SK-N-SH (cell line): Measurements from ENCODE around the gene PLCE1. TPM values are rescaled to one million over a fixed set of nuclear protein-coding genes. Genes with fewer than 3 reads are reported as not detected.

Experiments
- CTCF ChIA-PET: fragments of 300-600, 350-600 bp; formaldehyde crosslinking; extraction: SDS; loops from one replicate; lab custom pipeline; 2021; lab: Yijun Ruan, JAX
- POLR2A ChIA-PET: fragments of 350-600 bp; sonication (Branson Sonifier 250); formaldehyde crosslinking; extraction: SDS; loops from one replicate; lab custom pipeline; 2020; ENCODE audit warnings: antibody characterized with exemption, inconsistent platforms; lab: Yijun Ruan, JAX
- DNase-seq: peaks from one replicate; pipeline ENCODE4 v3.0.0; 2012
- H2AFZ ChIP-seq: fragments of 200-600 bp; sonication (generic); 2 replicates; pipeline ENCODE4 v1.8.1; 2016; ENCODE audit warnings: antibody characterized with exemption, mild to moderate bottlenecking, low read depth
- H3F3A ChIP-seq: fragments of 200-600 bp; sonication (generic); replicated peaks from 2 replicates; pipeline ENCODE3; 2016; ENCODE audit warnings: antibody characterized with exemption, mild to moderate bottlenecking; ENCODE audit not compliant: insufficient read depth
- H3K27ac ChIP-seq, 2 experiments: fragments of 200-500 bp in 1 of 2; fragments of 200-600 bp in 1 of 2; sonication (Bioruptor generic) in 1 of 2; sonication (generic), shearing (Covaris generic) in 1 of 2; 2 replicates each; pipeline versions ENCODE4 v1.5.1 to v1.6.1; 2014 to 2016; ENCODE audit warnings: low read depth in 2 of 2, inconsistent platforms in 1 of 2, low read length in 1 of 2, mild to moderate bottlenecking in 1 of 2, mixed read lengths in 1 of 2
- H3K27me3 ChIP-seq: fragments of 200-600 bp; sonication (generic), shearing (Covaris generic); 2 replicates; pipeline ENCODE4 v1.6.1; 2016; ENCODE audit warnings: mixed run types; ENCODE audit not compliant: insufficient read depth
- H3K36me3 ChIP-seq, 2 experiments: fragments of 200-500 bp in 1 of 2; fragments of 200-600 bp in 1 of 2; sonication (Bioruptor generic) in 1 of 2; sonication (generic) in 1 of 2; replicated peaks in 1 of 2; 2 replicates each; pipeline versions ENCODE3 to v1.5.1; 2014 to 2016; ENCODE audit warnings: low read length in 1 of 2, mild to moderate bottlenecking in 1 of 2; ENCODE audit not compliant: insufficient read depth in 2 of 2, control insufficient read depth in 1 of 2
- H3K4me1 ChIP-seq, 2 experiments: fragments of 200-500 bp in 1 of 2; fragments of 200-600 bp in 1 of 2; sonication (Bioruptor generic) in 1 of 2; sonication (generic), shearing (Covaris generic) in 1 of 2; 2 replicates each; pipeline versions ENCODE4 v1.5.1 to v1.6.1; 2014 to 2016; ENCODE audit warnings: low read depth in 1 of 2, low read length in 1 of 2, mixed run types in 1 of 2; ENCODE audit not compliant: insufficient read depth in 2 of 2, control insufficient read depth in 1 of 2
- H3K4me2 ChIP-seq: fragments of 200-600 bp; sonication (generic), shearing (Covaris generic); 2 replicates; pipeline ENCODE4 v1.6.1; 2017; ENCODE audit warnings: mixed run types
- H3K4me3 ChIP-seq, 2 experiments: fragments of 200-500 bp in 1 of 2; fragments of 200-600 bp in 1 of 2; sonication (Bioruptor generic) in 1 of 2; sonication (generic), shearing (Covaris generic) in 1 of 2; 2 replicates each; pipeline versions ENCODE4 v1.5.1 to v1.8.1; 2014 to 2016; ENCODE audit warnings: low read depth in 2 of 2, inconsistent platforms in 1 of 2, low read length in 1 of 2, mild to moderate bottlenecking in 1 of 2, mixed read lengths in 1 of 2, moderate library complexity in 1 of 2
- H3K79me2 ChIP-seq: fragments of 200-600 bp; sonication (generic); 2 replicates; pipeline ENCODE4 v1.8.1; 2017; ENCODE audit warnings: mild to moderate bottlenecking; ENCODE audit not compliant: insufficient read depth
- H3K9ac ChIP-seq: fragments of 200-600 bp; sonication (generic); 2 replicates; pipeline ENCODE4 v1.6.1; 2017; ENCODE audit warnings: mixed run types
- H3K9me2 ChIP-seq: fragments of 200-600 bp; sonication (generic); 2 replicates; pipeline ENCODE4 v1.6.1; 2017; ENCODE audit warnings: mixed run types
- H3K9me3 ChIP-seq: fragments of 200-600 bp; sonication (generic); 2 replicates; pipeline ENCODE4 v1.6.1; 2017; ENCODE audit warnings: mixed run types, mild to moderate bottlenecking, moderate library complexity
- H4K20me1 ChIP-seq: fragments of 200-600 bp; sonication (generic); 2 replicates; pipeline ENCODE4 v1.6.1; 2017; ENCODE audit warnings: mild to moderate bottlenecking, mixed run types; ENCODE audit not compliant: insufficient read depth
- EZH2phosphoT487 ChIP-seq: fragments of 200-600 bp; sonication (generic); IDR thresholded peaks from 2 replicates; pipeline ENCODE4 v1.6.1; 2017; ENCODE audit warnings: low read depth, mixed run types, mild to moderate bottlenecking, antibody characterized with exemption, moderate library complexity, borderline replicate concordance
- FOSL2 ChIP-seq: IDR thresholded peaks from 2 replicates; pipeline ENCODE4 v1.4.0; 2012; ENCODE audit warnings: low read depth, mild to moderate bottlenecking, moderate library complexity, borderline replicate concordance
- FOXJ3 ChIP-seq: sonication (generic); formaldehyde crosslinking; IDR thresholded peaks from 2 replicates; pipeline ENCODE4 v1.5.1; 2020; ENCODE audit warnings: mild to moderate bottlenecking, missing genetic modification reagents
- GATA2 ChIP-seq: sonication (generic); formaldehyde crosslinking; IDR thresholded peaks from 2 replicates; pipeline ENCODE4 v1.5.0; 2020; ENCODE audit warnings: mild to moderate bottlenecking, missing genetic modification reagents
- MAX ChIP-seq: IDR thresholded peaks from 2 replicates; pipeline ENCODE4 v1.4.0; 2012; ENCODE audit warnings: low read depth
- NFIC ChIP-seq: IDR thresholded peaks from 2 replicates; pipeline ENCODE4 v1.4.0; 2012; ENCODE audit warnings: borderline replicate concordance
- NRF1 ChIP-seq: IDR thresholded peaks from 2 replicates; pipeline ENCODE4 v1.6.1; 2012; ENCODE audit warnings: low read depth, mild to moderate bottlenecking, low read length
- PBX3 ChIP-seq: IDR thresholded peaks from 2 replicates; pipeline ENCODE4; 2012
- REST ChIP-seq: IDR thresholded peaks from 2 replicates; pipeline ENCODE4 v1.6.1; 2012; ENCODE audit warnings: mild to moderate bottlenecking, low read depth, low read length, moderate library complexity
- SIN3A ChIP-seq: IDR thresholded peaks from 2 replicates; pipeline ENCODE4 v1.6.1; 2012; ENCODE audit warnings: low read depth, mild to moderate bottlenecking, low read length, moderate library complexity, borderline replicate concordance
- TAF1 ChIP-seq: IDR thresholded peaks from 2 replicates; pipeline ENCODE4 v1.6.1; 2012; ENCODE audit warnings: low read depth, mild to moderate bottlenecking, low read length, moderate library complexity, borderline replicate concordance
- TCF12 ChIP-seq: IDR thresholded peaks from 2 replicates; pipeline ENCODE4 v1.4.0; 2012
- YY1 ChIP-seq: IDR thresholded peaks from 2 replicates; pipeline ENCODE4 v1.4.0; 2012; ENCODE audit warnings: low read depth, mild to moderate bottlenecking
- WGBS: methylation state at CpG from one replicate; pipeline ENCODE4 v1.1.6; 2017; ENCODE audit warnings: low lambda C conversion rate; 5-methylcytosine and 5-hydroxymethylcytosine counted together
- polyA plus RNA-seq, 3 experiments: library from polyadenylated mRNA; depleted of rRNA; stranded (reverse); fragments of >200 nt; gene quantifications; 2 replicates each; pipeline ENCODE4 v1.2.3, GENCODE V29; 2012

PLCE1 gene
- polyA plus RNA-seq, 1 of the 3 experiments (the other 2 are of a cell fraction) = 1.2 TPM

- POLR2A ChIA-PET = no interaction called here
- no peaks in the 10 kb centered on the region; the same call in 1 of the 2 replicates for H3K9me3 ChIP-seq
Measured at GRCh38 chr10:94024407-94024806, 30.7 kb downstream of the PLCE1 start.

GRCh38 chr10:94025806-94026205 lies 32.1 kb downstream of the PLCE1 start:
- Histone ChIP-seq H3K9me3 (no peaks in the 10 kb centered on the region; the same call in 1 of the 2 replicates), H3K4me3 (no peak overlapping the region), H3K27ac (no peak overlapping the region), H3K27me3 (no peaks in the 10 kb centered on the region), H2AFZ (no peak overlapping the region), H4K20me1 (no peaks in the 10 kb centered on the region), H3K79me2 (no peaks in the 10 kb centered on the region), H3K4me2 (no peak overlapping the region), H3K9me2 (no peaks in the 10 kb centered on the region), H3K36me3 (no peaks in the 10 kb centered on the region), H3K9ac (no peak overlapping the region), H3K4me1 (no peaks in the 10 kb centered on the region), H3F3A (no peaks in the 10 kb centered on the region)
- ChIA-PET POLR2A (no interaction called here), CTCF (no interaction called here)
- no peak for DNase-seq
- 9% methylated on average over 1 of the region's 1 CpG for whole genome bisulfite sequencing
- TF ChIP-seq TCF12 = 0 out of 2 replicates have a peak, but pooled peaks have one; percentile 6
- TF ChIP-seq REST = no peak

More at GRCh38 chr10:94024407-94024806, 30.7 kb downstream of the PLCE1 start:
- H3K9ac ChIP-seq = no peak overlapping the region
- no peaks in the 10 kb centered on the region for H4K20me1 ChIP-seq
- H3K79me2 ChIP-seq = no peaks in the 10 kb centered on the region
- CTCF ChIA-PET = no interaction called here
- no peaks in the 10 kb centered on the region for H3K4me1 ChIP-seq
- no peaks in the 10 kb centered on the region for H3F3A ChIP-seq
- DNase-seq = no peak
- no peak overlapping the region for H3K4me2 ChIP-seq
- TF ChIP-seq FOXJ3 (CRISPR knock-in tag) (no peak), NRF1 (no peak), YY1 (no peak), NFIC (no peak), SIN3A (no peak)
- TF ChIP-seq, all 33 proteins: peak for 0
- H2AFZ ChIP-seq = no peak overlapping the region
- H3K36me3 ChIP-seq = no peaks in the 10 kb centered on the region
- no peak overlapping the region for H3K4me3 ChIP-seq
- H3K9me2 ChIP-seq = no peaks in the 10 kb centered on the region
- H3K27me3 ChIP-seq = no peaks in the 10 kb centered on the region
- H3K27ac ChIP-seq = no peak overlapping the region

- no peak overlapping the region for H3K4me2 ChIP-seq
- no peak overlapping the region for H3K9ac ChIP-seq
- no peak overlapping the region for H3K27ac ChIP-seq
- no peaks in the 10 kb centered on the region for H3F3A ChIP-seq
- H3K4me3 ChIP-seq = no peak overlapping the region
- no peaks in the 10 kb centered on the region for H3K27me3 ChIP-seq
- H3K79me2 ChIP-seq = no peaks in the 10 kb centered on the region
- no peaks in the 10 kb centered on the region for H4K20me1 ChIP-seq
- WGBS = 28% methylated on average over 2 of the region's 2 CpGs
- CTCF ChIA-PET = no interaction called here
- H3K4me1 ChIP-seq = no peaks in the 10 kb centered on the region
- no peak overlapping the region for H2AFZ ChIP-seq
- H3K36me3 ChIP-seq = no peaks in the 10 kb centered on the region
- no peak for DNase-seq
- H3K9me3 ChIP-seq = no peaks in the 10 kb centered on the region; the same call in 1 of the 2 replicates
- POLR2A ChIA-PET = no interaction called here
- H3K9me2 ChIP-seq = no peaks in the 10 kb centered on the region
- TF ChIP-seq EZH2phosphoT487 (no peak), TAF1 (no peak), PBX3 (no peak), REST (no peak), FOSL2 (no peak), GATA2 (no peak), MAX (no peak)
Measured at GRCh38 chr10:94027197-94027596, 33.5 kb downstream of the PLCE1 start.
